GM18520 (cell line): Measurements from ENCODE around the gene KCNJ5.

Experiments used
- ATAC-seq: cut with Tn5 transposase; IDR thresholded peaks from one replicate; pipeline ENCODE4 v1.9.1; 2021; ENCODE audit not compliant: unreplicated experiment

KCNJ5 gene

DNA sequence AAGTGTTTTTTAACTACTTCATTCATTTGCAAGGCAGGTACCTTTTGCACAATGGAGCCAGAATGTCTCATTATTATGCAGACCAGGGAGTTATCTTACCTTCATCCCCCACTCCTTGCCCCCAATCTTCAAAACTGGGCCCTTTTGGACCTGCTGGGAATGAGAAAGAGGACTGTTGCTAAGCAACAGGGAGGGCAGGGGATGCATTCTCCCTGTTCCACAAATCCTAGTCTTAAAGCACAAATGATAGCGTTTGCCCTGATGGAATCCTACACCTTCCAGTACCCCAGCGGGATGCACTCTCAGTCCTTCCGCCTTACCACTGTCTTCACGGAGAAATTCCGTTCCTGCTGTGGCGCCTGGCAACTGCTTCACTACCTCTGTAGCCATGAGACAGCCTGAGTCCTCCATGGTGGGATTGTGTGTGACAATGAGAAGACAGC, 20.0 kb upstream of the KCNJ5 start:
- ATAC-seq: no peak

GRCh38 chr11:128872094-128872493, 19.1 kb upstream of the KCNJ5 start:
- ATAC-seq: no peak

- ATAC-seq: no peak
Measured at GRCh38 chr11:128872594-128872993, 18.6 kb upstream of the KCNJ5 start.

GRCh38 chr11:128874427-128874826, 16.7 kb upstream of the KCNJ5 start:
- ATAC-seq: no peak

GRCh38 chr11:128876133-128876650, 15.0 kb upstream of the KCNJ5 start:
- ATAC-seq: no peak

- ATAC-seq: no peak
Measured at GRCh38 chr11:128877726-128878125, 13.4 kb upstream of the KCNJ5 start.

GRCh38 chr11:128878455-128878854, 12.7 kb upstream of the KCNJ5 start:
- no peak for ATAC-seq

- no peak for ATAC-seq
Measured at GRCh38 chr11:128879817-128880216, 11.3 kb upstream of the KCNJ5 start.

DNA sequence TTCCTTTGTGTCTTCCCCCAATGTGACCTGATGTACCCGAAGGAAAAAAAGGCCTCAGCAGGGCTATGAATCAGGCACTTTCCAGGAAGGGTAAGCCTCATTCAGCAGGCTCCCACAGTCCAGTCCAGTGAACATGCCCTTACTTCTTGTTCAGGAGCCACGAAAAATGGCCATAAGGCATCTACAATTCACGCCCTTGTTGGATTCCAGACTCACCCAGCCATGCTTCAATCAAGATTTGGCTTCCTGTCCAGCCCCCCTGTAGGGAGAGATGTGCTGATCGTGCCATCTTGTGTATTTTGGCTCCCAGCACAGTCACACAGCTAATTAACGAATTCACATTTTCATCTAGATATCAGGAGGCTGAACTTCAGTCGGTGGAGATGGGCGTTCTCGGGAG, 9.9 kb upstream of the KCNJ5 start:
- ATAC-seq: no peak

DNA sequence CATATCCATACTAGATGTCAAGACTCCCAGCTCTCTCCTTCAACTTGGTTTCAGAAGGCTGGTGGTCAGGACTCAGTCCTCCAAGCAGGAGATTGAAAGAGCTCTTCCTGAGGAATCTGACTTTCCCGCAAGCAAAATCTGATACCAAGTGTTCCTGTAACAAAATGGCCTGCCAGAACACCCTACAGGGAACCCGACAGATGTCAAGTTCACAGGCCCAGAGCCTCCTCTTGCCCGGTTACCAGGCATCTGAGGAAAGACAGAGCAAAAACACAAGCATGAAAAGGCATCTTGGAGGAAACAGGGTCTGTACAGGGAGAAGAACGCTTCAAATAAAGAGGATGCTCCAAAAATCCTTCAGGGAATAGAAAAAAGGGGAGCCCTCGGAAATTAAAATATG, 8.7 kb upstream of the KCNJ5 start:
- no peak for ATAC-seq

DNA sequence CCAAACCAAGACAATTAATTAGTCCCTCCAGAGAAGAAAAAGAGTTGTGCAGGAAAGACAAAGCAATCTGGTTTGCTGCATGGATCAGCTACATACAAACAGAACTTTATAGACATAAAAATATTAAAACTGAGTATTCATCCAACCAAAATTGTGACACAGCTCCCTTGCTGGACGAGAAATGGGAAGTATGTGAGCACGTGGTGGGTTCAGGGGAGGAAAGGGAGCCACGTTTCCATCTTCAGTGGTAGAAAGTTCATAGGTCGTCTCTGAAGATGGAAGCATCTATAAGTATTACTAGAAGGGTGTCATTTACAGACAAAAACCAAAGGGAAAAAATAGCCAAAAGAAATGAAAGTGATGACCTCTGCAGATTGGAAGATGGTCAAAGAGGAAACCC, 7.1 kb upstream of the KCNJ5 start:
- ATAC-seq: no peak

DNA sequence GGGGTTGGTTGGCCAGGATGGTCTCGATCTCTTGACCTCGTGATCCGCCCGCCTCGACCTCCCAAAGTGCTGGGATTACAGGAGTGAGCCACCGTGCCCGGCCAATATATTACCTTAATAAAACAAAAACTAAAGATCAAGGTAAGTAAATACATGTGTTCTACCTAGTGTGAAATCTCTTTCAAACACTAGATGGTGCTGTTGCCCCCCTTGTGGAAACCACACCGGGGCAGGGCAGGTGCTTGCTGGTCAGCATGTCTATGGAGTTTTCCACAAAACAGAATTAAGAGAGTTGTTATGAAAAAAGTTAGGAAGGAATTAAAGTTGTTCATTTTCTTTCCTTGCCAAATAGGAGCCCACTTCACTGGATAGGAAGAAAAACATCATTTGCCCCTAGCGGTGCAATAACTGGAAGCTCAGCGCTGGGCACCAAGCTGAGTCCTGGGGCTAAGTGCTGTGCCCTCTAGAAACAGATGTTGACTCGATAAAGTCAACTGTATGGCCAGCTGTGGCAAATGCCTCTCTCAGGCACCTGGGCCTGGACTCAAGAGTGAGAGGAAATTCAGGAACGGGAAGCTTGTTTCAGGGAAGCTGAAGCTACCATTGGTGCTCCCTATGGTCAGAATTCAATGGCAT, 6.3 kb upstream of the KCNJ5 start:
- peak; percentile 63 for ATAC-seq

DNA sequence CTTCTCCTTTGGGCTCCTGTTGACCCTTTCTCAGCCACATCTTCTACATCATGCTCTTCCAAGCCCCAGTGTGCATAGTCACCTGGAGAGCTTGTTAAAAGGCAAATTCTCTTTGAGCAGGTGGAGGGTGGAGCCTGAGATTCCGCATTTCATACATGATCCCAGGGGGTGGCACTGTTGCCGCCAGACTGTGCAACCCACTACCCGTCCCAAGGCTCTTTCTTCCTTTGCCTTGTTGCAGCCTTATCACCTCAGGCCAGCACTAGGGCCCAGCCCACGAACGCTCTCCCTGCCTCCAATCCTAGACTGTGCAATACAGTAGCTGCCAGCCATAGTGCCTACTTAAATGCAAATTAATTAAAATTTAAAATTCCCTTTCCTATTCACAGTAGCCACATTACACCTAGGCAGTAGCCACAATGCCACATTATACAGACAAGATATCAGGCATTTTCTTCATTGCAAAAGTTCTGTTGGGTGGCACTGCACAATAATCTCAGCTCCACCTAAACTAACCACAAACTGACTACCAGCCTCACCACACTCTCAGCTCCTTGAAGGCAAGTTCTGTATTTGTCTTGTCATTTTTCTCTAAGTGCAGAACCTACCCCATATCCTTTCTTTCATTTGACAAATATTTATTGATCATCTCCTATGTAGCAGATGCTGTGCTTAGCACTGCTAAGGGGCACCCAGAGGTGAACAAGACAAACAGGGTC, 4.6 kb upstream of the KCNJ5 start:
- ATAC-seq: no peak

DNA sequence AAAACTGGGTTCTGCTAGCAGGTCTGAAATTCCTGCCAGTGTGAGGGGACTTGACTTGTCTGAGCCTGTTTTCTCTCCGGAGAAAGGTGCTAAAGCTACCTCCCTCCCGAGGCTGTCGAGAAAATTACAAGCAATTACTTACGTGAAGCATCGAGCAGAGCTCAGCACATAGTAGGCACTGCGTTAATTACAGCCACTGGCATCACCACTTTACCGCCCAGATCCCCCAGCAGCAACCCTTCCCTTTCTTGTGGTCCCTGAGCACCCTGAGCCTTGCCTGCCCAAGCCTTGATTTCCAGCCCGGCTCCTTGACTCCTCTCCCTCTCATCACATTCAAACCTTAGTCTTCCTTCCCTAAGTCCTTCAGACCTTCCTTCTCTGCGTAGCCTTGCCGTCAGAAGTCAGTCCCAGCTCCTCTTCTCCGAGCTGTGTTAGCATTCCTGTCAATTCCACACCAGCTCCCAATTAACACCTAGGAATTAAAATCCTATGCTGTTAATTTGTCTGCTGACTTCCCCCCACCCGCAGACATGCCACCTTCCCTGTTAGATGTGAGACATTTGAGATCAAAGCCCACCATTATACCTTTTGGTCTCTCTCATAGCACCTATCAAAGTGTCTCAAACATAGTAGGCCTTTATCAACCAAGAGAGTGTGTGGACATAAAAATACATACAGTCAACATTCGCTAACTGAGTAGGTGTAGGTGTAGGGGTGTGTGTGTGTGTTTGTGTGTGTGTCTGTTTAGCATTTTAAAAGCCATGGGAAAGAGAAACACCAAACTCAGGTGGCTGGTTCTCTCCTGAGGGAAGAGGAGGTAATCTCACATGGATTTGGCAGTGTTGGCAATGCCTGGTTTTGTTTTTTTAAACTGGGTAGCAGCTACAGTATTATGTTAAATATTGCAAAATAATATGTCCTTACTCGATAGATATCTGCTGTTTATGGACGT, 2.8 kb upstream of the KCNJ5 start:
- no peak for ATAC-seq

- ATAC-seq: no peak
Measured at GRCh38 chr11:128889657-128890213, 1.4 kb upstream of the KCNJ5 start.

DNA sequence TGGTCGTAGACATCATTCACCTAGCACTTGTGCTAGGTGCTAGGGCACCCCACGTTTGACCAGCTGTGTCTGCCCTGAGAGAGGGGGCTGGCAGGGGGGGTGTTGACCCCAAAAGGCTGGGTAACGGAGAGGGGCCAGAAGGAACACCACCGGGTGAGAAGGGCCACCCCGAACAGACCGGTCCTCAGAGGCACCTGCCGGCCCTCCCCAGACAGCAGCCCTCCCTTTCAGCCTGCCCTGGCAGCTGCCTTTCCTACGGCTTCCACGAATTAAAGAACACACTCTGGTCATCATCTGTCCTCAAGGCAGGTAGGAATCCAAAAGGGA, 977 bp upstream of the KCNJ5 start:
- no peak for ATAC-seq

GRCh38 chr11:128891913-128892398, 800 bp downstream of the KCNJ5 start:
- ATAC-seq: no peak

- no peak for ATAC-seq
Measured at GRCh38 chr11:128892866-128893565, 1.9 kb downstream of the KCNJ5 start.

- no peak for ATAC-seq
Measured at GRCh38 chr11:128893578-128894285, 2.6 kb downstream of the KCNJ5 start.

GRCh38 chr11:128894286-128894681, 3.1 kb downstream of the KCNJ5 start:
- ATAC-seq: no peak
